Endothelial cell of umbilical vein (primary cell): ENCODE data around the gene ITGA6.

Experiments
- CTCF ChIP-seq, 2 donors: IDR thresholded peaks; 1 replicate in 1 of 2; 2 replicates in 1 of 2; pipeline ENCODE4 v1.5.1; 2011; ENCODE audit warnings: low read length in 2 of 2, mild to moderate bottlenecking in 2 of 2, moderate library complexity in 2 of 2, control low read depth in 1 of 2, inconsistent platforms in 1 of 2, low read depth in 1 of 2; ENCODE audit not compliant: insufficient read depth in 1 of 2; ENCODE audit errors: extremely low read depth in 1 of 2
- GATA2 ChIP-seq: IDR thresholded peaks from 2 replicates; pipeline ENCODE4 v1.7.0; 2011; ENCODE audit warnings: low read depth, mild to moderate bottlenecking, moderate library complexity, mixed read lengths, low read length; ENCODE audit not compliant: insufficient read length, insufficient read depth
- MAX ChIP-seq: IDR thresholded peaks from 2 replicates; pipeline ENCODE4 v1.6.1; 2011; ENCODE audit not compliant: insufficient read depth, insufficient read length
- POLR2A ChIP-seq: IDR thresholded peaks from 2 replicates; pipeline ENCODE4 v1.6.1; 2012; ENCODE audit warnings: low read depth, mild to moderate bottlenecking, control low read depth, low read length
- POLR2AphosphoS5 ChIP-seq: IDR thresholded peaks from 2 replicates; pipeline ENCODE4 v1.6.1; 2012; ENCODE audit warnings: low read depth, mild to moderate bottlenecking, control low read depth, low read length, moderate library complexity; ENCODE audit not compliant: insufficient read depth

- no peak for TF ChIP-seq POLR2A
- no peak for TF ChIP-seq CTCF (IDR thresholded peaks at IDR 0.05; ENCODE audit: extremely low read depth in 1 of 2, insufficient read depth in 1 of 2, low read depth in 1 of 2, low read length in 2 of 2)
- TF ChIP-seq MAX = no peak
- no peak for TF ChIP-seq POLR2AphosphoS5
- no peak for TF ChIP-seq GATA2
These were observed 23.4 kb upstream of the ITGA6 start for GRCh38 chr2:172403881-172404468.
